GM18505 (cell line): ENCODE data around the gene CELSR1.

Experiments
- ATAC-seq: cut with Tn5 transposase; IDR thresholded peaks from one replicate; pipeline ENCODE4 v1.9.1; 2021; ENCODE audit not compliant: unreplicated experiment
- POLR2A ChIP-seq: IDR thresholded peaks from 4 replicates; pipeline ENCODE4 v1.6.1; 2011; ENCODE audit warnings: borderline replicate concordance; ENCODE audit not compliant: insufficient read depth, insufficient read length; ENCODE audit errors: extremely low read depth

Gene CELSR1

GRCh38 chr22:46515208-46516111, 22.0 kb downstream of the CELSR1 start:
- no peak for TF ChIP-seq POLR2A
- ATAC-seq = no peak

GRCh38 chr22:46514592-46515207, 22.7 kb downstream of the CELSR1 start:
- ATAC-seq = no peak
- TF ChIP-seq POLR2A = no peak

- ATAC-seq = no peak
- no peak for TF ChIP-seq POLR2A
These were observed 23.4 kb downstream of the CELSR1 start for GRCh38 chr22:46513908-46514550.

GRCh38 chr22:46512683-46513082, 24.7 kb downstream of the CELSR1 start:
- ATAC-seq = no peak
- TF ChIP-seq POLR2A = no peak

- no peak for ATAC-seq
- no peak for TF ChIP-seq POLR2A
These were observed 25.4 kb downstream of the CELSR1 start for GRCh38 chr22:46512039-46512370.

GRCh38 chr22:46511151-46512038, 26.0 kb downstream of the CELSR1 start:
- ATAC-seq = no peak
- TF ChIP-seq POLR2A = no peak

- no peak for ATAC-seq
- no peak for TF ChIP-seq POLR2A
These were observed 27.9 kb downstream of the CELSR1 start for GRCh38 chr22:46509416-46510089.

GRCh38 chr22:46508491-46508999, 28.9 kb downstream of the CELSR1 start:
- ATAC-seq = no peak
- no peak for TF ChIP-seq POLR2A

GRCh38 chr22:46507451-46508425, 29.7 kb downstream of the CELSR1 start:
- no peak for TF ChIP-seq POLR2A
- no peak for ATAC-seq

GRCh38 chr22:46504584-46504983, 32.8 kb downstream of the CELSR1 start:
- TF ChIP-seq POLR2A = no peak
- ATAC-seq = no peak

- no peak for TF ChIP-seq POLR2A
- no peak for ATAC-seq
These were observed 34.8 kb downstream of the CELSR1 start for GRCh38 chr22:46502440-46503175.
